GM12891 (cell line): Measurements from ENCODE around the gene PEMT.

ENCODE experiments used
- PAX5 ChIP-seq: IDR thresholded peaks from 2 replicates; pipeline ENCODE4 v1.6.1; 2011; ENCODE audit warnings: low read length, moderate library complexity, mild to moderate bottlenecking; ENCODE audit not compliant: insufficient read depth, severe bottlenecking
- POLR2A ChIP-seq: IDR thresholded peaks from 2 replicates; pipeline ENCODE4 v1.6.1; 2011; ENCODE audit warnings: low read depth, low read length, control low read depth
- POLR2AphosphoS5 ChIP-seq: IDR thresholded peaks from 2 replicates; pipeline ENCODE4 v1.6.1; 2011; ENCODE audit warnings: low read depth, low read length, control low read depth
- SPI1 ChIP-seq: IDR thresholded peaks from 2 replicates; pipeline ENCODE4 v1.6.1; 2011; ENCODE audit warnings: low read depth, low read length, control low read depth
- TAF1 ChIP-seq: IDR thresholded peaks from 2 replicates; pipeline ENCODE4 v1.6.1; 2011; ENCODE audit warnings: low read depth, low read length, control low read depth

DNA sequence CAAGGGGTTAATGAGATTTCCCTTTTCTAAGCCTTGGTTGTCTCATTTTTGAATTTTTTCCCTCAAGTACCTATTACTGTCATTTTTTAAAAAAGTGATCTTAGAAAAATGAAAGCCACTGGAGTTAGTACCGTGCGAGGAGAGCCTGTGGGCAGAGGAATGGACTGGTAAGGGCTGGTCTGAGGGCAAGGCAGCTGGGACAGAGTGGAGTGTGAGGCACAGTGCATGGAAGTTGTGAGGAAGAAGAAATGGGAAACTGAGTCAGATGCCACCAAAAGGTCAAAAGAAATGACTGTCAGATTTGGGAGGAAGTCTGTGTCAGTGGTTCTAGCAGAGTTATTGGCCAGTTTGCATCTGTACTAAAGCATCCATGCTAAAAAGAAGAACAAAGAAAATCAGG, 103.5 kb downstream of the PEMT start:
- TF ChIP-seq TAF1 (no peak), POLR2A (no peak), SPI1 (no peak), PAX5 (no peak), POLR2AphosphoS5 (no peak)
